Measurements from ENCODE around the gene ANXA6.

DNA sequence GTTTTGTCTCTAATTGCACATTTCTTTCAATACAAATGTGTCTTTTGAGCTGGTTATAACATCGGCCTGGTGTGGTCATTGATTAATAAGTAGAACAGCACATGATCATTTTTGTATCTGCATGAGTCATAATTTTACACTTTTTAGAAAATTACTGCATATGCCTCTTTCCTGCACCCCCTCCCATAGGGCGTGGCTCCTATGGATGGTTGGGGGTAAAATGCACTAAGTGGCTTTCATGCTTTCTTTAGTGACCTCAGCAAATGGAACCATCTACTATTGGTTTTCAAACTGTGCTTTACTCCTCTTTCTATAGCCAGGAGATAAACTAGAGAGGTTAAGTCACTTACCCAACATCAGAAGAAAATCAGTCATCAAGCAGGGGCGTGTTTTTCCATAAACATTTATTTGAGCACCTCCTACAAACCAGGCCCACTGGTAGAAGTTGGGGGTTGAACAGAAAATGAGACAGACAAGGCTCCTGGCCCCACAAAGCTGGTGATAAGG is 3.8 kb downstream of the ANXA6 start:
- no peak for TF ChIP-seq POLR2A (IDR thresholded peaks at IDR 0.05; ENCODE audit: low read length)
- TF ChIP-seq GATA1 (IDR thresholded peaks at IDR 0.05; ENCODE audit: low read depth, low read length): no peak
